ENCODE results near the gene WDR49. TPM values are rescaled to one million over a fixed set of nuclear protein-coding genes. Genes with fewer than 3 reads are reported as not detected.

The WDR49 gene
- total and polyA plus RNA-seq, 2 experiments from 2014 or later = 0.95 TPM; not detected in 1

GRCh38 chr3:167656821-167657220 is 3.1 kb upstream of the WDR49 start:
- DNase-seq (ENCODE audit: low read depth in 1 of 2, low spot score in 1 of 2) = no peak
- no peaks in the 10 kb centered on the region for H3K9me3 ChIP-seq (ENCODE audit: low read depth)
- H3K36me3 ChIP-seq = no peaks in the 10 kb centered on the region
- no peaks in the 10 kb centered on the region for H3K4me1 ChIP-seq (ENCODE audit: low read depth)
- no peak for TF ChIP-seq CTCF (IDR thresholded peaks at IDR 0.05; ENCODE audit: low read depth, low read length)
- H3K27ac ChIP-seq = no peak overlapping the region
- no peak overlapping the region for H3K4me3 ChIP-seq
- no peaks in the 10 kb centered on the region for H3K27me3 ChIP-seq

- Histone ChIP-seq H3K4me1 (ENCODE audit: low read depth) (no peaks in the 10 kb centered on the region), H3K27me3 (no peaks in the 10 kb centered on the region), H3K9me3 (ENCODE audit: low read depth) (no peaks in the 10 kb centered on the region), H3K4me3 (no peak overlapping the region), H3K27ac (no peak overlapping the region), H3K36me3 (no peaks in the 10 kb centered on the region)
- DNase-seq (ENCODE audit: low read depth in 1 of 2, low spot score in 1 of 2) = no peak
- TF ChIP-seq CTCF (IDR thresholded peaks at IDR 0.05; ENCODE audit: low read depth, low read length) = no peak
These were observed 587 bp downstream of the WDR49 start for GRCh38 chr3:167653155-167653554.

DNA sequence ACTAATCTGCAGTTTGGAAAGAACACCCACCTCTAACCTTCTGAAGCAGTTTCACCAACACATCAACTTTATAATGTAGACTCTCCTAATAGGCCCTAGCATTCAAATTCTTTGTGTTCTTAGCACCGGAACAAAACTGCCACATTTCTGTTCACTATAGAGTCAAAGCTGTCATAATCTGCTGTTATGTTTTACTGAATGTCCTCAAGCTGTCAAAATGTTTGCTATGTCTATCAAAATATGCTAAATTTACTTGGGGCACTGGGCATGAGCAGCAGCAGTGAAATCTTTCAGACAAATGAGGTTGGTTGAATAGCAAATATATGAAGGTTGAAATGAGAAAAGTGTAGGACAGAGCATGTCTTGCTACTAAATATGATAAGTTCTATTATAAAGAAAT is 1.9 kb downstream of the WDR49 start:
- TF ChIP-seq CTCF (IDR thresholded peaks at IDR 0.05; ENCODE audit: low read depth, low read length) = no peak
- no peak for DNase-seq (ENCODE audit: low read depth in 1 of 2, low spot score in 1 of 2)
- Histone ChIP-seq H3K27me3 (no peaks in the 10 kb centered on the region), H3K27ac (no peak overlapping the region), H3K4me1 (ENCODE audit: low read depth) (no peaks in the 10 kb centered on the region), H3K4me3 (no peak overlapping the region), H3K36me3 (no peaks in the 10 kb centered on the region), H3K9me3 (ENCODE audit: low read depth) (no peaks in the 10 kb centered on the region)

DNA sequence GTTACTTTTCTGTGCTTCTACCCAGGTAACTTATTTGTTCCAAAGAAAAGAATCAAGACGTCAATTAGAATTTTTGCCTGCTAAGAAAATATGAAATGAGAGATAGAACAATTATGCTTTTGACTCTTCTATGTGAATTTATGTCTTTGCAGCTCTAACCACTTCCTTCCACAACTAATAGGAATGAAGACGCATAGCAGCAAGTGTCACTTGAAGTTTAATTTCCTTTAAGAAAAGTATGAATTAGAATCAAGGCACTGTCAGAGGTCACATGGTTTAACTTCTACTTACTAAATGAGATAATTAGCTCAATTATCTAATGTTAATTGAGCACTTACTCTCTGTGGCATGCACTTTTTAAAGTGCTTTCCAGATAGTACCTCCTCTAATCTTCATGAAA is 3.3 kb downstream of the WDR49 start:
- no peaks in the 10 kb centered on the region for H3K4me1 ChIP-seq (ENCODE audit: low read depth)
- no peaks in the 10 kb centered on the region for H3K9me3 ChIP-seq (ENCODE audit: low read depth)
- no peak for DNase-seq (ENCODE audit: low read depth in 1 of 2, low spot score in 1 of 2)
- H3K4me3 ChIP-seq = no peak overlapping the region
- H3K27ac ChIP-seq = no peak overlapping the region
- no peaks in the 10 kb centered on the region for H3K36me3 ChIP-seq
- TF ChIP-seq CTCF (IDR thresholded peaks at IDR 0.05; ENCODE audit: low read depth, low read length) = no peak
- no peaks in the 10 kb centered on the region for H3K27me3 ChIP-seq

GRCh38 chr3:167649746-167650145 is 4.0 kb downstream of the WDR49 start:
- no peak for DNase-seq (ENCODE audit: low read depth in 1 of 2, low spot score in 1 of 2)
- Histone ChIP-seq H3K36me3 (no peaks in the 10 kb centered on the region), H3K4me1 (ENCODE audit: low read depth) (no peaks in the 10 kb centered on the region), H3K27me3 (no peaks in the 10 kb centered on the region), H3K9me3 (ENCODE audit: low read depth) (no peaks in the 10 kb centered on the region), H3K27ac (no peak overlapping the region), H3K4me3 (no peak overlapping the region)
- TF ChIP-seq CTCF (IDR thresholded peaks at IDR 0.05; ENCODE audit: low read depth, low read length) = no peak

DNA sequence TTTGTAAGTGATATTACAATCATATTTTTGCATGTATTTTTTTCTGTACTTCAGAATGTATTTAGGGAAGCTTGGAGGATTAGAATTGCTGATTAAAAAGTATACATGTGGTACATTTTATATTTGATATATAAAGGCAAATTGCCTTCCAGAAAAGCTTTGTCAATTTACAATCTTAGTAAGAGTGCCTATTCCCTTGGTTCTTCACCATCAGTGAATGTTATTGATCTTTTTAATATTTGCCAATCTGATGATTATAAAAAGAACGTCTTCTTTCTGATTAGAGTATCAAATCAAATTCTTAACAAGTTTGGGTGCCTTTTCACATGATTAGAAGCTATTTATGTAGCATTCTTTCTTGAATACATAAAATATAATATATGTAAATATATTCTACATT is 9.1 kb downstream of the WDR49 start:
- TF ChIP-seq CTCF (IDR thresholded peaks at IDR 0.05; ENCODE audit: low read depth, low read length) = no peak
- Histone ChIP-seq H3K4me3 (no peak overlapping the region), H3K27me3 (no peaks in the 10 kb centered on the region), H3K9me3 (ENCODE audit: low read depth) (no peaks in the 10 kb centered on the region), H3K36me3 (no peaks in the 10 kb centered on the region), H3K27ac (no peak overlapping the region), H3K4me1 (ENCODE audit: low read depth) (no peaks in the 10 kb centered on the region)
- DNase-seq (ENCODE audit: low read depth in 1 of 2, low spot score in 1 of 2) = no peak

All from cardiac muscle cell (in vitro differentiated cells and primary cell).